NCI-H2107 treated with DMSO at 0.1 percent for 48 hours (cell line): ENCODE data around the gene SLC9A9.
"Not testable (repeated sequence)": the region's sequence is repeated elsewhere in the genome, so short reads cannot be mapped to it uniquely, and the experiment has no call there.

Experiments
- DNase-seq: peaks from one replicate; lab custom pipeline; 2025; ENCODE audit not compliant: unreplicated experiment; lab: John Stamatoyannopoulos, UW

SLC9A9 gene

GRCh38 chr3:143525408-143525807 is 322.9 kb downstream of the SLC9A9 start:
- no peak for DNase-seq

GRCh38 chr3:143521803-143522202 is 326.5 kb downstream of the SLC9A9 start:
- no peak for DNase-seq

- not testable (repeated sequence) for DNase-seq
Measured at GRCh38 chr3:143517131-143517530, 331.1 kb downstream of the SLC9A9 start.

GRCh38 chr3:143514874-143515273 is 333.4 kb downstream of the SLC9A9 start:
- no peak for DNase-seq

- DNase-seq, result no peak
Measured at GRCh38 chr3:143514109-143514508, 334.2 kb downstream of the SLC9A9 start.

- no peak for DNase-seq
Measured at GRCh38 chr3:143511174-143511879, 336.9 kb downstream of the SLC9A9 start.

GRCh38 chr3:143510601-143511000 is 337.7 kb downstream of the SLC9A9 start:
- DNase-seq, result no peak

- no peak for DNase-seq
Measured at GRCh38 chr3:143507735-143508580, 340.3 kb downstream of the SLC9A9 start.

- DNase-seq, result no peak
Measured at GRCh38 chr3:143506190-143506589, 342.1 kb downstream of the SLC9A9 start.

- DNase-seq, result no peak
Measured at GRCh38 chr3:143503325-143503885, 344.9 kb downstream of the SLC9A9 start.

GRCh38 chr3:143502081-143502480 is 346.2 kb downstream of the SLC9A9 start:
- no peak for DNase-seq

GRCh38 chr3:143497382-143497781 is 350.9 kb downstream of the SLC9A9 start:
- DNase-seq, result no peak

GRCh38 chr3:143496191-143496590 is 352.1 kb downstream of the SLC9A9 start:
- DNase-seq, result no peak

GRCh38 chr3:143495527-143495926 is 352.7 kb downstream of the SLC9A9 start:
- DNase-seq, result no peak

- no peak for DNase-seq
Measured at GRCh38 chr3:143486611-143487010, 361.7 kb downstream of the SLC9A9 start.

GRCh38 chr3:143484846-143485512 is 363.3 kb downstream of the SLC9A9 start:
- no peak for DNase-seq

- no peak for DNase-seq
Measured at GRCh38 chr3:143483214-143483613, 365.1 kb downstream of the SLC9A9 start.

- no peak for DNase-seq
Measured at GRCh38 chr3:143482106-143483088, 365.9 kb downstream of the SLC9A9 start.

- no peak for DNase-seq
Measured at GRCh38 chr3:143480344-143480743, 367.9 kb downstream of the SLC9A9 start.

GRCh38 chr3:143479727-143480126 is 368.5 kb downstream of the SLC9A9 start:
- DNase-seq, result no peak
